HUES6 (cell line): Measurements from ENCODE around the gene TRPV4.

Source experiments
- H3K27ac ChIP-seq: 2 replicates; pipeline ENCODE4 v1.7.0; 2013; ENCODE audit warnings: low read depth, mild to moderate bottlenecking, low read length, inconsistent platforms
- H3K27me3 ChIP-seq: 2 replicates; pipeline ENCODE4 v1.6.1; 2013; ENCODE audit warnings: low read length; ENCODE audit not compliant: control insufficient read depth, insufficient read depth
- H3K36me3 ChIP-seq: 2 replicates; pipeline ENCODE4 v1.6.1; 2013; ENCODE audit warnings: low read length; ENCODE audit not compliant: control insufficient read depth, insufficient read depth
- H3K4me1 ChIP-seq: 2 replicates; pipeline ENCODE4 v1.6.1; 2013; ENCODE audit warnings: low read length; ENCODE audit not compliant: control insufficient read depth, insufficient read depth
- H3K4me3 ChIP-seq: 2 replicates; pipeline ENCODE4 v1.5.1; 2013; ENCODE audit warnings: low read depth, low read length
- H3K9ac ChIP-seq: one replicate; pipeline ENCODE4 v1.6.1; 2013; ENCODE audit warnings: mild to moderate bottlenecking, low read length
- H3K9me3 ChIP-seq: 2 replicates; pipeline ENCODE4 v1.6.1; 2013; ENCODE audit warnings: low read depth, low read length; ENCODE audit not compliant: control insufficient read depth, insufficient read depth

The TRPV4 gene

GRCh38 chr12:109815757-109816617 is 17.2 kb downstream of the TRPV4 start:
- no peak overlapping the region for H3K27ac ChIP-seq
- H3K9me3 ChIP-seq: no peaks in the 10 kb centered on the region
- H3K36me3 ChIP-seq: peaks cover 15% of the 10 kb centered on the region
- H3K9ac ChIP-seq: no peak overlapping the region
- H3K27me3 ChIP-seq: no peaks in the 10 kb centered on the region
- no peaks in the 10 kb centered on the region for H3K4me1 ChIP-seq
- H3K4me3 ChIP-seq: no peak overlapping the region

GRCh38 chr12:109815225-109815624 is 18.0 kb downstream of the TRPV4 start:
- peaks cover 15% of the 10 kb centered on the region for H3K36me3 ChIP-seq
- no peak overlapping the region for H3K27ac ChIP-seq
- H3K27me3 ChIP-seq: no peaks in the 10 kb centered on the region
- H3K9ac ChIP-seq: no peak overlapping the region
- H3K4me3 ChIP-seq: no peak overlapping the region
- H3K4me1 ChIP-seq: no peaks in the 10 kb centered on the region
- no peaks in the 10 kb centered on the region for H3K9me3 ChIP-seq

DNA sequence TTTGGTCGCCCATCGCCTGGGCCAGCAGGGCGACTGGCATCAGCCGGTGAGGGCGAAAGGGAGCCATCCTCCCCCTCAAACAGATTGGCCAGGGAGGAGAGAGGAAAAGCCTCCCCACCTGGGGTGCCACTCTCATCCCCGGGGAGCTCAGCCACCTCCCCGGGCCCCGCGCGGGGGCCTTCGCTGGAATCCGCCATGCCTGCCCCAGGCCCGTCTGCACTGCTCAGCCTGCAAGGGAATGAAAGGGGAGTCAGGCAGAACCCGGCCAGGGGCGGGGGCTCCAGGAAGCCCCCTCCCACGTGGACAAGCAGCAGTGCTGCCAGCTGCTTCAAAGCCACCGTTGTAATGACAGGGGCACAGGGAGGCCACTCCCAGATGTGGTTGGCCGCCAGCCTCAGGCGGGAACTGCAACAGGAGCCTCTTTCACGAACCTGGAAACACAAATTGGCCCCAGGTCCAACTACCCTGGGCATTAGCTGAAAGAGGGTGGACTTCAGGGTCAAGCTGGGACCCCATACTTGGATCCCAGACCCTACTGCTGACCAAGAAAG is 18.5 kb downstream of the TRPV4 start:
- Histone ChIP-seq H3K27ac (no peak overlapping the region), H3K27me3 (no peaks in the 10 kb centered on the region), H3K4me3 (no peak overlapping the region), H3K4me1 (no peaks in the 10 kb centered on the region), H3K9ac (no peak overlapping the region), H3K36me3 (peaks cover 15% of the 10 kb centered on the region), H3K9me3 (no peaks in the 10 kb centered on the region)

DNA sequence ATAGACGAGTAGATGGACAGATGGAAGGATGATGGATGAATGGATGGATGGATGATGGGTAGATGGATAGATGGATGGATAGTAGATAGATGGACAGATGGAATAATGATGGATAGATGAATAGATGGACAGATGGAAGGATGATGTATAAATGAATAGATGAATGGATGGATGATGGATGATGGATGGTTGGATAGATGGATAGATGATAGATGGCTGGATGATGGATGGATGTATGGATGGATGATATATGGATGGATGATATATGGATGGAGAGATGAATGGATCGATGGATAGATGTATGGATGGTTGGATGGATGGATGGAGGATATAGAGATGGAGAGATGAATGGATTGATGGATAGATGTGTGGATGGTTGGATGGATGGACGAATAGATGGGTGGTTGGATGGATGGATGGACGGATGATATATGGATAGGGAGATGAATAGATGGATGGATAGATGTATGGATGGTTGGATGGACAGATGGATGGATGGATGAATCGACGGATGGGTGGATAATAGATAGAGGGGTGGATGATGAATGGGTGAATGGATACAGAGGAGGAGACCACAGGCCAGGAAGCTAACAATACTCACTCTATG is 19.3 kb downstream of the TRPV4 start:
- Histone ChIP-seq H3K36me3 (peaks cover 15% of the 10 kb centered on the region), H3K9ac (no peak overlapping the region), H3K4me3 (no peak overlapping the region), H3K27me3 (no peaks in the 10 kb centered on the region), H3K4me1 (no peaks in the 10 kb centered on the region), H3K9me3 (no peaks in the 10 kb centered on the region), H3K27ac (no peak overlapping the region)

GRCh38 chr12:109811624-109811995 is 21.6 kb downstream of the TRPV4 start:
- no peak overlapping the region for H3K9ac ChIP-seq
- H3K4me1 ChIP-seq: no peaks in the 10 kb centered on the region
- no peak overlapping the region for H3K4me3 ChIP-seq
- H3K9me3 ChIP-seq: no peaks in the 10 kb centered on the region
- no peak overlapping the region for H3K27ac ChIP-seq
- H3K36me3 ChIP-seq: peaks cover 15% of the 10 kb centered on the region
- H3K27me3 ChIP-seq: no peaks in the 10 kb centered on the region

DNA sequence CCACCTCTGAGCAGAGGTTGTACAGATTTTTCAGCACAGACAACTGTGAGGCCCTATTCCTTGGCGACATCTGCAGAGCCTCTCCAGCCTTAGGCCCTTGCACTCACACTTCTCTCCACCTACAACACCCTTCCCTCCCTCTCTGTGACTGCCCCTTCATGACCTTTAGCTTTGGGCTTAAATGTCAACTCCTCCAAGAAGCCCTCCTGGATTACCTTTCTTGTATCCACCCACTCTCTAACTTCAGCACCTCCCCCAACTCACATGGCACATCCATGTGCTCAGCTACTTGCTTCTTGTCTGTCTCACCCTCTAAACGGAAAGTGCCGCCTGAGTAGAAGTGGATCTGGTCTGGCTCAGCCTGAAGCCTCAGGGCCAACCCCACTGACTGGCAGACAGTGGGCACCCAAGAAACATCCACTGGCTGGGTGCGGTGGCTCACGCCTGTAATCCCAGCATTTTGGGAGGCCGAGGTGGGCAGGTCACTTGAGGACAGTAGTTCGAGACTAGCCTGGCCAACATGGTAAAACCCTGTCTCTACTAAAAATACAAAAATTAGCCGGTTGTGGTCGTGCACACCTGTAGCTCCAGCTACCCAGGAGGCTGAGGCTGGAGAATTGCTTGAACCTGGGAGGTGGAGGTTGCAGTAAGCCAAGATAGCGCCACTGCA is 22.1 kb downstream of the TRPV4 start:
- Histone ChIP-seq H3K36me3 (peaks cover 15% of the 10 kb centered on the region), H3K9ac (no peak overlapping the region), H3K9me3 (no peaks in the 10 kb centered on the region), H3K4me3 (no peak overlapping the region), H3K4me1 (no peaks in the 10 kb centered on the region), H3K27ac (no peak overlapping the region), H3K27me3 (no peaks in the 10 kb centered on the region)

DNA sequence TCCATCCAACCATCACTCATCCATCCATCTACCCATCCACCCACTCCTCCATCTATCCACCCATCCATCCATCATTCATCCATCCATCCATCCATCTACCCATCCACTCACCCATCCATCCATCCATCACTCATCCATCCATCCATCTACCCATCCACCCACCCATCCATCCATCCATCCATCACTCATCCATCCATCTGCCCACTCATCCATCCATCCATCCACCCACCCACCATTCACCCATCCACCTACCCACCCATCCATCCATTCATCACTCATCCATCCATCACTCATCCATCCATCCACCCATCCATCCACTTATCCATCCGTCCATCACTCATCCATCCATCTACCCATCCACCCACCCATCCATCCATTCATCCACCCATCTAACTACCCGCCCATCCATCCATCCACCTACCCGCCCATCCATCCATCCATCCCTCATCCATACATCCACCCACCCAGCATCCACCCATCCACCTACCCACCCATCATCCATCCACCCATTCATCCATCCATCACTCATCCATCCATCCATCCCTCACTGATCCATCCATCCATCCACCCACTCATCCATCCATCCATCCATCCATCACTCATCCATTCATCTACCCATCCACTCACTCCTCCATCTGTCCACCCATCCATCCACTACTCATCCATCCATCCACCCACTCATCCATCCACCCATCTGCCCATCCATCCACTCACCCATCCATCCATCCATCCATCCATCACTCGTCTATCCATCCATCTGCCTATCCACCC is 24.1 kb downstream of the TRPV4 start:
- Histone ChIP-seq H3K27ac (no peak overlapping the region), H3K9me3 (no peaks in the 10 kb centered on the region), H3K27me3 (no peaks in the 10 kb centered on the region), H3K4me1 (no peaks in the 10 kb centered on the region), H3K36me3 (peaks cover 12% of the 10 kb centered on the region), H3K4me3 (no peak overlapping the region), H3K9ac (no peak overlapping the region)

DNA sequence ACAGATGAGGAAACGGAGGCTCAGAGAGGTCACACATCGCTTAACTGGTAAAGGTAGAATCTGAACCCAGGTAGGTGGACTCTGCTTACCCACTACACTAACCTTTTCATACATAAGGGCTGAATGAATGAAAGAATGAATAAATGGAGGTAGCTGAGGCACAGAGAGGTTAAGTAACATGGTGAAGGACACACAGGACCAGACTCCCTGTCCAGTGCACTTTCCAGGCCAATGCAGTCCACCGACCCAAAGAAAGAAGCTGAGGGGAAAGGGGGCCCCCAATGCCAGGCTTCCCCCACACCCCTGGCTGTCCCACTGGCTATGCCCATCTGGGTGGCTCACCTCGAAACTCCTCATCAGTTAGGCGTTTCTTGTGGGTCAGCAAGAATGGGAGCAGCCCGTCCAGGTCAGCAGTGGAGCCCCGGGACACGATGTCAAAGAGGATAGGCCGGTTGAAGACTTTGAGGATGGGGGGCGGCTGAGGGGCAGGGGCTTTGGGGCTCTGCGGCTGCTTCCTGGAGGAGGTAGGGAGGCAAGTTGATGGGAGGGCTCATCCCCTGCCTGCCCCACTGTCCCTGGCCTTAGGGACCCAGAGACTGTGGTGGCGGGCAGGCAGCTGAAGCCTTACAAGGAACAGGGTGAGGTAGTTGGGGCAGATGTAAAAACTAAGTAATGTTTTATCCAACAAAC is 25.1 kb downstream of the TRPV4 start:
- Histone ChIP-seq H3K4me1 (no peaks in the 10 kb centered on the region), H3K27ac (no peak overlapping the region), H3K4me3 (no peak overlapping the region), H3K36me3 (peaks cover 5% of the 10 kb centered on the region; the same call in 1 of the 2 replicates), H3K9me3 (no peaks in the 10 kb centered on the region), H3K27me3 (no peaks in the 10 kb centered on the region), H3K9ac (no peak overlapping the region)

DNA sequence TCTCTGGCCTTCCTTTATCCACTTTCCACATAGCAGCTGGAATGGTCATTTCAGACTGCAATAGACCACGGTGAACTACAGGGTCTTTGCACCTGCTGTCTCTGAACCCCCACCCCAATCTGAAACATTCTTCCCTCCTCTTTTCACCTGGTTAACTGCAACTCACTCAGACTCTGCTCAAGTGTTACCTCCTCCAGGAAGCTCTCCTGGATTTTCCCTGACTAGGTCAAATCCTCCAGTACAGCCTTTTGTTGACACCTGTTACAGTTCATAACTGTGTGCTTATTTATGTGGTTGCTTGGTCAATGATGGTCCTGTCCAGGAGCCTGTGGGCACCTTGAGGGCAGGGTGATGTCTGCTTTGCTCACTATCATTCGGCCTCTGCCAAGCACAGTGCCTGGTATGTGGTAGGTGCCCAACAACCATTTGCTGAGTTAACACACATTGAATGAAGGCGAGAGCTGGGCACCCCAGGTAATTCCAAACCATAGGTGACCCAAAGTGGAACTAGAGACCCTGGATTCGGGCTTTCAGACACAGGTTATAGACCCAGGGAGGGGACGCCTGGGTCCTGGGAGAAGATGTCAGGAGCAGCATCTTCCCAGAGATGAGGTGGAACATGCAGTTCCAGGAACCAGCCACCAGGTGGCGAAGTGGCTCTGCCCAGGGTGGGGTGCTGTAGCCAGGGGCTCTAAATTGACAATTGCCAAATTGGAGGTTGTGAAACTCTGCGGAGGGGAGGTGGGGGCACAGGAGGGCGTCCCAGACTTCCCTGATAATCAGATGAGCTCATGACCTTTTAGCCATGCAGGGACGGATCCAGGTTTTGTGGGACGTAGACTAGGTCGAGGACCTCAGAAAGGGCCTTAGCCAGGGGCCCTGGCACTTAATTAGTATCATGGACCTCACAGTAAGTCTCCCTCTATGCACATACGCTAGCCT is 28.1 kb downstream of the TRPV4 start:
- no peaks in the 10 kb centered on the region for H3K4me1 ChIP-seq
- no peak overlapping the region for H3K4me3 ChIP-seq
- H3K36me3 ChIP-seq: 0 out of 2 replicates have a peak, but pooled peaks cover 5% of the 10 kb centered on the region
- H3K9me3 ChIP-seq: no peaks in the 10 kb centered on the region
- H3K27ac ChIP-seq: no peak overlapping the region
- H3K9ac ChIP-seq: no peak overlapping the region
- H3K27me3 ChIP-seq: no peaks in the 10 kb centered on the region
